Measurements from ENCODE around the gene MESP1. TPM values are rescaled to one million over a fixed set of nuclear protein-coding genes. Genes with fewer than 3 reads are reported as not detected.

The MESP1 gene
- total and polyA plus RNA-seq, 2 of the 4 experiments (the other 2 are of a cell fraction) = under 0.01 to 0.10 TPM

DNA sequence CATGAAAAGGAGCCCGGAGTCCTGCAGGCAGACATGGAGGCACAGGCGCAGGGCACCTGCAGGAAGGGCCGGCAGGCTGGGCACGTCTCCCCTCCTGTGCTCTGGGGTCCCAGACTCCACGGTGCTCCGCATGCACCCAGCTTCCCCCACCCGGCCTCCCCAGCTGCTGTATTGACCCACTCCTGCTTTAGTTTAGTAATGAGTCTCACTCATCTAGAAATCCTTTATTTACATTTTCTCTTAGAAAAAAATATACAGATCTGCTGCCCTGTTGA, 33.6 kb upstream of the MESP1 start:
- H3K4me1 ChIP-seq (ENCODE audit: control insufficient read depth, insufficient read depth, low read length) = peaks cover 10% of the 10 kb centered on the region
- H2AFZ ChIP-seq (replicated peaks; ENCODE audit: low read length, poor library complexity) = no peak overlapping the region
- H3K4me3 ChIP-seq (ENCODE audit: insufficient read depth, low read depth, low read length) = no peak overlapping the region
- H3K56ac ChIP-seq (ENCODE audit: extremely low read depth, insufficient read depth, low read length) = no peak overlapping the region
- dilution Hi-C loops (cut with HindIII; ENCODE audit: low sequenced_read_pairs, unreplicated experiment) (no loop called here), intact Hi-C loops (cut with micrococcal nuclease) (no loop called here), in situ Hi-C loops (cut with MboI; ENCODE audit: low sequenced_read_pairs) (no loop called here)
- no peak overlapping the region for H3K4me2 ChIP-seq (ENCODE audit: low read depth, low read length)
- no TSS peak for BruUV-seq (replicated peaks)
- H3K27ac ChIP-seq (ENCODE audit: insufficient read depth, low read length) = no peak overlapping the region
- no peak overlapping the region for H2AK5ac ChIP-seq (ENCODE audit: low read depth, low read length)
- H4K5ac ChIP-seq (ENCODE audit: low read depth, low read length) = no peak overlapping the region
- no peak overlapping the region for H2BK20ac ChIP-seq (ENCODE audit: low read depth, low read length)
- no peak overlapping the region for H3K23ac ChIP-seq (ENCODE audit: low read depth, low read length)
- no peak overlapping the region for H4K91ac ChIP-seq (ENCODE audit: insufficient read depth, low read depth, low read length)
- H2BK15ac ChIP-seq (ENCODE audit: low read depth, low read length) = no peak overlapping the region
- WGBS, 2 experiments (ENCODE audit: extremely low coverage in 2 of 2, insufficient read length in 1 of 2) = 64% methylated on average over 5 of the region's 7 CpGs; no CpG with 5 or more reads in 1 of the 2 experiments
- no peak overlapping the region for H3K14ac ChIP-seq (replicated peaks; ENCODE audit: low read depth, low read length)
- no peaks in the 10 kb centered on the region; the same call in 1 of the 2 replicates for H3K9me1 ChIP-seq (ENCODE audit: insufficient read depth, low read length)
- H4K8ac ChIP-seq (ENCODE audit: low read depth in 2 of 2, low read length in 2 of 2) = no peak overlapping the region
- ChIA-PET POLR2A (ENCODE audit: unreplicated experiment) (no interaction called here), CTCF (no interaction called here)
- DNase-seq (no peak), ATAC-seq (ENCODE audit: low read depth) (no peak)
- no peak overlapping the region for H3K18ac ChIP-seq (ENCODE audit: low read depth, low read length)
- peaks cover 3% of the 10 kb centered on the region; the same call in 1 of the 2 replicates for H3K9me3 ChIP-seq (ENCODE audit: control insufficient read depth, insufficient read depth, low read length)
- no peaks in the 10 kb centered on the region for H3K27me3 ChIP-seq (ENCODE audit: control insufficient read depth, insufficient read depth, low read length)
- no peak overlapping the region for H3K4ac ChIP-seq (ENCODE audit: low read depth, low read length)
- no peaks in the 10 kb centered on the region for H4K20me1 ChIP-seq (ENCODE audit: insufficient read depth, low read length)
- H3K9ac ChIP-seq (ENCODE audit: low read depth, low read length) = no peak overlapping the region
- no peak overlapping the region for H2BK120ac ChIP-seq (ENCODE audit: low read depth, low read length)
- H2BK5ac ChIP-seq (ENCODE audit: low read depth, low read length, poor library complexity, severe bottlenecking) = no peak overlapping the region
- H3K36me3 ChIP-seq (ENCODE audit: control insufficient read depth, insufficient read depth, low read length) = peaks cover 10% of the 10 kb centered on the region; the same call in 1 of the 2 replicates
- H3K79me1 ChIP-seq (ENCODE audit: low read depth in 1 of 2, low read length in 2 of 2) = no peaks in the 10 kb centered on the region
- no peak for TF ChIP-seq RCOR1 (IDR thresholded peaks at IDR 0.05; ENCODE audit: insufficient replicate concordance, low read length)
- no peak for TF ChIP-seq MAZ (IDR thresholded peaks at IDR 0.05; ENCODE audit: borderline replicate concordance, low read depth, low read length)
- no peak for TF ChIP-seq SMC3 (IDR thresholded peaks at IDR 0.05; ENCODE audit: low read depth, low read length)
- no peak for TF ChIP-seq ELK1 (IDR thresholded peaks at IDR 0.05; ENCODE audit: borderline replicate concordance, low read depth, low read length)
- no peak for TF ChIP-seq CTCF (conservative IDR thresholded peaks at IDR 0.05; ENCODE audit: low read depth, low read length)
- TF ChIP-seq POLR2A (IDR thresholded peaks at IDR 0.05; ENCODE audit: low read depth, low read length) = no peak
- TF ChIP-seq RFX5 (IDR thresholded peaks at IDR 0.05; ENCODE audit: low read depth, low read length) = no peak
- TF ChIP-seq MXI1 (IDR thresholded peaks at IDR 0.05; ENCODE audit: borderline replicate concordance, low read depth, low read length) = no peak
- TF ChIP-seq MAFK (IDR thresholded peaks at IDR 0.05; ENCODE audit: low read depth, low read length) = no peak
- no peak for TF ChIP-seq USF2 (IDR thresholded peaks at IDR 0.05; ENCODE audit: low read depth, low read length)
- no peak for TF ChIP-seq BHLHE40 (IDR thresholded peaks at IDR 0.05; ENCODE audit: low read depth, low read length)
- no peak for TF ChIP-seq NFE2L2 (IDR thresholded peaks at IDR 0.05; ENCODE audit: low read depth, low read length)
- no peak for TF ChIP-seq CHD1 (IDR thresholded peaks at IDR 0.05; ENCODE audit: low read depth, low read length)
- TF ChIP-seq CEBPB (IDR thresholded peaks at IDR 0.05; ENCODE audit: low read depth, low read length) = no peak
- TF ChIP-seq RAD21 (IDR thresholded peaks at IDR 0.05; ENCODE audit: low read length) = no peak
- TF ChIP-seq FOS (IDR thresholded peaks at IDR 0.05; ENCODE audit: low read depth, low read length) = no peak
- H2AK9ac ChIP-seq (replicated peaks; ENCODE audit: low read depth, low read length, poor library complexity) = no peak overlapping the region
